CD1c-positive myeloid dendritic cell (primary cell): ENCODE results near the gene LSM11.
A peak's percentile ranks its signal among the peaks of the same experiment; 100 is the strongest.

ENCODE experiments used
- DNase-seq: peaks from one replicate; pipeline ENCODE4 v3.0.0-alpha.2; 2016; ENCODE audit errors: extremely low spot score

Gene LSM11

DNA sequence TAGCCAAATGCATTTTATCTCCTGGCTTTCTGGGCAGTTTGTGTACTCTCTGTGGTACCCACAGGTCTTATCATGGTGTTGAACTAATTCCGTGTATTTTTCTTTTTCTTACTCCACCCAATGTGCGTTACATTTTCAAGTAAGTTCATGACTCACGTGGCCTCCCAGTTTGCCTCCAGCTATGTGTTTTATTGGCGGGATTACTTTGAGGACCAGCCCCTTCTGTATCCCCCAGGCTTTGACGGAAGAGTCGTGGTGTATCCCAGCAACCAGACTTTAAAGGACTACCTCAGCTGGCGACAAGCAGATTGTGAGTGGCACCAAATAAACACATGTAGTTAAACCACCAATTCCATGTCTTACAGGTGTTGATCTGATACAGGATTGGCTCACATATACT, 9.1 kb upstream of the LSM11 start:
- no peak for DNase-seq

DNA sequence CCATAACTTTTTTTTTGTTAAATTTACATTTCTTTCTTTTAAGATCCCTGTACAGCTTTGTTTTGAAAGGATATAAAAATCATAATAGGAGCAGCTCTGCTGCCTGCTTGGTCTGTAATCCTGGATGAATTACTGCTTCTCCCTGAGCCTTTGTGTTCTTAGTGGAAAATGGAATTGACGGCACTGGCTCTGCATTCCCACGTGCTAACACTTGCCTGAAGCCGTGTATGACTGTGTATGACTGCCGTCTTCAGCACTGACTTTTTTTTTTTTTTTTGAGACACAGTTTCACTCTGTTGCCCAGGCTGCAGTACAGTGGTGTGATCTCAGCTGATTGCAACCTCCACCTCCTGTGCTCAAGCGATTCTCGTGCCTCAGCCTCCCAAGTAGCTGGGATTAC, 7.5 kb upstream of the LSM11 start:
- no peak for DNase-seq

DNA sequence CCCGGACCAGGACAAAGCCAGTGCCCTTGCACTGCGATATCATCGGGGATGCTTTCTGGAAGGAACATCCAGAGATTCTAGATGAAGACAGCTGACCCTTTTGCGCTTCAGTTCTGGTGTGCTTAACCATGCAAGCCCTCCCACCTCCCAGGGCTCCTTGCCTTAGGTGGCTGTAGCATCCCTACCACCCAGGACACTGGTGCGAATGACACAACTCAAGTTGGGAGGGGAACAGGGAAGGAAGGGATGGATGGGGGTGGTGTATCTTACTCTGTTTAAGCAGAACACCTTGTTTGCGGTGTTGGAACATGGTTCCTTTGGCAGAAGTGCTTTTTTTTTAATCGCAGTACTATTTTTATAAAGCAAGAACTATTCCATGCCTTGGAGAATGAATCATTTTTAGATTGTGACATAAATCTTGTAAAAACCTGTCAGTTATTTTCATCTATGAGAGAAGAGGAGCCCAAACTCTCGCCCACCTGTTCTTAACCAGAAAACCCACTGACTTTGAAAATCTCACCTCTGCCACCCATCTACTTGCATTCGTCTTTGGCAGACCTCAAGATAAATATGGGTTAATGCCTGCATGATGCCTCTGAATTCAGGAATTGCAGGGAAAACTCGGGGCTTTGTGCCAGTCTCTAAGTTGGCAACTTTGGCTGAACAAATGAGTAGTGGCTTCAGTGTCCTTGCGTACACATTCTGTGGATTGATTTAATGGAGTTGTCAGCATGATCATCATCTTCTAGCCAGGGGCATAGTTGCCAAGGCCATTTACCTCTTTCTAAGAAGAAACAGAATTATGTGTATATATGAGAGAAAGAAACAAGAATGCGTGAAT, 3.9 kb upstream of the LSM11 start:
- DNase-seq = no peak

DNA sequence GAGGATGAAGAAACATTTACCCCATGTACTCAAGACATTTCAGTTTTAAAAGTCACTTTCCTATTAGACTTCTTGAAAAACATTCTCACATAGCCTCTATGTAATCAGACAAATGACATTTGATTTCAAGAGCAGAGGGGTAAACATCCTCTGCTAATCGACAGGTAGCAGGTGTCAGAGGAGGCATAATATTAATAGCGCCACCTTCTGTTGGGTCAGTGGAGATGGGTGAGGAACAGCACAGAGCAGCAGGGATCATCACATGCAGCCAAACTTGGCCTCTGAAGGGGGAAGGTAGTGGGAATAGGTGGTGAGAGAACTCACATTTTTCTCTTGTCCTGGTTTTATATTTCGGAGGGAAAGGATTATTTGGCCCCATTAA, 3.3 kb upstream of the LSM11 start:
- DNase-seq = peak; percentile 18

DNA sequence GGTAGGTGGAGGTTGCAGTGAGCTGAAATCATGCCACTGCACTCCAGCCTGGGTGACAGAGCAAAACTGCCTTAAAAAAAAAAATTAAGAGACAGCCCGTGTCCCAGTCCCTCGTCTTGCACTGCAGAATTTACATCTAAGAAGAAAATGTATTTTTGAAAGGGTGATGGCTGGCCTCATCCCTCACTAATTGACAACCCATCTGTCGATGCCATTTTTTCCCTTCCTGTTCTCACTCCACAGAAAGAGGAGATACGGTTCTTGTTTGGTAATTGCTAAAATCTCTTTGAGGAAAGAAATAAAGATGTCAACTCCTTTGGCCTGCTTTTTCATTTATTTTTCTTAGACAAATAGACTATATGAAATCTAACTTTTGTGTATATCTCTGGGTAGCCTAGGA, 2.4 kb upstream of the LSM11 start:
- DNase-seq = no peak

DNA sequence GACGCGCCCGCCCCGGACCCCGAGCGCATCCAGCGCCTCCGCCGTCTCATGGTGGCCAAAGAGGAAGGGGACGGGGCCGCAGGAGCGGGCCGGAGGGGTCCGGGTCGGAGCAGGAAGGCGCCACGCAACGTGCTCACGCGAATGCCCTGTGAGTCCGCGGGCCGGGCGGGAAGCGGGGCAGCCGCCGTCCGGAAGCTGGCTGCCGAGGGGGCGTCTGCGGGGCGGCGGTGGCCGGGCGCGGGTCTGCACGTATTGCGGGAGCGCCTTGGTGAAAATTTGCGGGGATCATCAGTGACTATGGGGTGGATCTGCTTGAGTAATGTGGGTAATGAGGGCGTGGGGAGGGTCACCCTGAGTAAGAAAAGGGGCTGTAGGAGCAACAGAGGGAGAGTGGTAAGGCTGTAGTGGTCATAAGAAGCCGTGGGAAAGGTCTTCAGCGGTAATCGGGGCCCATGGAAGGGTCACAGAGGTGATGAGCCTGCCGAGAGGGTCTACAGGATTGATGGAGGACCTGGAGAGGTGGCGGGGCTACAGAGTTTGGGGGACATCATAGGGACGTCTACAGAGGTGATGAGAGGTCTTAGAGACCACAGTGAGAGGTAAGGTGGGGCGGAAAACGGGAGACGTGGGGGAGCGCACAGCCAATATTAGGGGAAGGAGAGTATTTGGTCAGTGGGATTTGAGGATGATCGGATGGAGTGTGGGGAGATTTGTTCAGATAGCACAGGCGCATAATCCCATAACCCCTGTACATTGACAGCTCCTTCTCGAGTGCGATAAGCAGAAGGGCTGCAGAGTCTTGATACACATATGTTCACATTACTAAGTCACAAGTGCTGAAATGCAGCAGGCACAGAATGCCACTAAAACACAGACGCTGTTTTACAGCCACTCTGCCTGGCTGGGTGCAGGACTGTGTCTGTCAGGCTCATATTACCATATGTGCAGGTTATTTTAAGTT, 819 bp downstream of the LSM11 start:
- DNase-seq = peak; percentile 43

DNA sequence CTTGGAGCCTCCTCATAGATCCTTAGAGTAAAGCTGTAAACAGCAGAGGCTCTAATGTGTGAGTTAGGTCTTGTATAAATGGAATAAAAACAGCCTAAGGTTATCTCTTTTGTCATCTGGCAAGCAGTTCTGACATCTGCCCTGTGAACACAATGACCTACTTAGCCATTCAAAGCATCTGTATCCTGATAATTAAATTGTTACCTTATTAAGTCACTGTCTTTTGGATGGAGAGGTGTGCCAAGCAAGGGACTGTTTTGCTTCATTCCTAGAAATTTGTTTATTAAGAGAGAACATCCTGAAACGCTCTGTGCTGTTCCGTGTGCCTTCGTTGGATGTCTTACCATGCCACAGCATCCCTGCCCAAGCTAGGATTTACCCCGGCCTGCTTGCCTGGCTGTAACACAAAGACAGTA, 1.5 kb downstream of the LSM11 start:
- DNase-seq = no peak

DNA sequence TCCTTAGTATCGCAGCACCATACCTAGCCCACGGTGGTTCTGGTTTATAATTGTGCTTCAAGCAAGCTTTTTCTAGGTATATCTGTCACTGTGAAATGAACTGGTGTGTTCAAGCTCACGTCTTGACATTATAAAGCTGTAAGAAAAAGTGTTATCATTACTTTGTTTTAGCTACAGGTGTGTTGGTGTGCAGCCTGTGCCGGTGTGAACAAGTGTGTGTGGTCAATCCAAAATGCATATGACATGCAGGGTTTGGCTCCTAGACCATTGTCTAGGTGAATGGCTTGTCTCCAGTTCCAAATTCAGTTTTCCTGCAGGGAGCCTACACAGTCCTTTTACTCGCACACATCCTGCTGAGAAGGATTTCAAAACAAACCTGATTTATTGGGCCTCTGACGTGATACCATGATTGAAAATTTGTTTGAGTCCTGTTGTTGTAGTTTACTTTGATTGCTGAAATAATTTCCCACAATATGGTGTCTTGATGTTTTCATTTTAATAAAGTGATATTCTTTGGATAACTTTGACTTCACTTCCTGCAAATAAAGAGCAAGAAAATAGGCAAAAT, 3.7 kb downstream of the LSM11 start:
- no peak for DNase-seq

DNA sequence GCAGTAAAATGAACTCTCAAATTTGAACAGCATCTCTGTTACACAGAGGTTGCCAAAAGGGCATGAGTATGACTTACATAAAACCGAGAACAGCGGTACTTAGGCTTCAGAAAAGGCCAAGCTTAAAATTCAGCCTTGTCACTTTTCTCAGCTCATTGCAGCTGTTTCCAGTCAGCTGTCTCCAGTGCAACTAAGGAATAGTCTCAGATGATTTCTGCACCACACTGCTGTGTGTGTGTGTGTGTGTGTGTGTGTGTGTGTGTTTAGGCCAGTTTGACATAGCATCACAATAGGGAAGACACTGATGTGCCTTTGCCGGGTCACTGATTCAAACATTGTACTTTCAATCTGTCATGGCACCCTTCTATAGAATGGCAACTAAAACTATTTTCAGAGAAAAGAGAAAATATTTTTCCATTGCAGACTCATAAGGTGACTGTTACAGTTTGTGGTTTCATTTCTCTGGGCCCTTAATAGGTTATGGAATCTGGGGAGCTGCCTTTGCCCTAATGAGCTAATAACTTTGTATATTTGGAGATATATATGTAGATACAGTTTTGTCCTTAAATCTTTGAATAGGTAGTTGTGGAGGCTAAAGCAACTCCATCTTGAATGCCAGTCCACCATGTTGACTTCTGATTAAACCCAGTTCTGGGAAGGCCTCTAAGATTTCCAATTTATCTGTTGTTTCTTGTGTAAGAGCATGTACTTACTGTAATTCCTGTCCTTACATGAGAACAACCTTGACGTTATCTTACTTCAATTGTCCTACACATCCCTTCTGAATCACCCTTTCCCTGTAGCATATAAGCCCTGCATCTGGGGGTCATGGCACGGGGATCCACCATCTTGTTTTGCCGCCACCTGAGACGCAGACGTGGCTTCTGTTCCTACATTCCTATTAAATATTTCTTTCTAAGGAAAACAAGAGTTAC, 4.5 kb downstream of the LSM11 start:
- no peak for DNase-seq

DNA sequence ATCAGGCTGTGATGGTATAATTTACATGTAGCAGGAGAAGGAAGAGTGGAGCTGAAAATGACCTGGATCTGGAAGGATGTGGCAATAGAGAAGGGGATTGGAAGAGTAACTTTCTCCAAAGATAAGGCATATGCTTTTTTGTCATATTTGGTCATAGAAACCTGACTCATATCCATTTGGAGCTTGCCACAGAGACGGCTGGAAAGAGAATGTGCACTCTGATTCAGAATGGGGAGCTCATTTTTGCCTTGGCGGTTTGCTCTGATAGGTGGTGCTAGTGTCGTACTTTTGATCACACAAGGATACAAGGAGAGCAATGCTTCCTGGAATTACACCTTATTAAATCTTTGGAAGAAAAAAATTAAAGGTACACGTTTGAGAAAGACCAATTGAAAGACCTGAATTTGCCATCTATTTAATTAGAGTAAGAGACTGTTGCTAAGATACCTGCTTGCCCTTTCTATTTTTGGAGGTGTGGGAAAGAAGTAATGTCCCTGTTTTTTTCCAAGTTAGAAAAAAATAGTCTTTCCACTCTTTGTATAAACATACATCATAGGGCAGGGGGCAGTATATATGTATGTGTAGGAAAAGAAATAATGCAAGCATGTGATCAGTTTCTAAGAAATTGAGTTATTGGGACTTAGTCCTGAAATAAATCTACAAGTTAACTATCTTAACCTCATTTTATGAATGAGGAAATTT, 5.4 kb downstream of the LSM11 start:
- no peak for DNase-seq

DNA sequence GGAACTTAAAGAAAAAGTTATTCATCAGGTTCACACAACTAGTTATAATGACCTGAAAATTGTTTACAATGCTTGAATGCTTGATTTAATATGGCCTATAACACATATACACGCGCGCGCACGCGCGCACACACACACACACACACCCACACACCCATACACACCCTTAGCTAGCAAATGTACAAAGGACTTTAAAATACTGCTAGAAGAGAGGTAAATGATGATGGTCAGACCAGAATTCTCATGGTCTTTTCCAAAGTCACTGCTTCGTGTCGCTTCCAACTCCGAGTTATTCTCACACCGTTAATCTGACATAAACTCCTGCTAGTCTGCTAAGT, 5.9 kb downstream of the LSM11 start:
- no peak for DNase-seq

DNA sequence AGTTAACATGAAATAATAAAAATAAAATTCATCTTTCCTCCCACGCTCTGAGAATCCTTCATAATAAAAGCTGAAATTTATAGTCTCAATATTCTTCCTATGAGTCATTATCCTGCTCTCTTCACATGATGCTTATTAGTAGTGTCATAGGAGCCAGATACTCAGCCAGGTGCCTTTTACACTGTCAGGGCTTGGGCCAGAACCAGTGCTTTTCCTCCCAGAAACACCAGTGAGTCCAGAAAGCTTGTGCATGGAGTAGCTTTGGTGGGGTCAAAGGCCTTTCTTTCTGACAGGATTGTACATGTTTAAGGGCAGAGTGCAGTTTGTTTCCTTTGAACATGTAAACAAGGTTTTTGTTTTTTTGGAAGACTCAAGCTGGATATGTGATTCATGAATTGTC, 6.8 kb downstream of the LSM11 start:
- DNase-seq = no peak

DNA sequence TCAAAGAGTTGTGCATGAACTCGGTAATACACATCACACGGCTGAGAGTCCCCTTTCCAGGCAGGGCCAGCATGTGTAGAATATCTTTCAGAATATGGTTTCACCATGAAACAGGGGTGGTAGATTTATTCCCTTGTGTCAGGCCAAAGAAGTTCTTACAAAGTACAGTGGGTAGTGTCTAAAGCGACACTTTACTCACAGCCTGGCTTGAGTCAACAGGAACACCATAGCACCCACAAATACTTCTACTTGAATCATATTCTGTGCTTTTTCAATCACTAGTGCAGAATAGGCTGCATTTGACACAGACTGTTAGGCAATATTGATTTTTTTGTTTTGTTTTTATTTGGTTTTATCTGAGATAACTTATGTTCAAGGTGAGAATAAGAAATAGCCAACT, 12.6 kb downstream of the LSM11 start:
- no peak for DNase-seq

DNA sequence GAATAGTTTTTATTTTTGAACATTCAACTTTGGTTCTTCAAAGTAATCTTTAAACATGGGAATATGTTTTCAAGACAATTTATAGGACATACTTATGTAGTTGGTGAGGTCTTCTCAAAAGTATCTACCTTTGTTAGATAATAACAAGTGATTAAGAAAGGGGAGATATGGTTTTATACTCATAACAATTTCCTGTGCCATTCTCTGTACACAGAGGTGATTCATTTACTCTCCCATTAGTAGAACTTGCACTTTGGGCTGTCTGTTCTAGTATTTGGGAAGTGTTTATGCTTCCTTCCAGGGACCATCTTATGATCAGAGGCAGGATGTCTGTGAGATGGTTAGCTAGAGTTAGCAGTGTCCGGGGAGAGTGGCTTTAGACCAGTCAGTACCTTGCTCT, 15.2 kb downstream of the LSM11 start:
- DNase-seq = no peak

DNA sequence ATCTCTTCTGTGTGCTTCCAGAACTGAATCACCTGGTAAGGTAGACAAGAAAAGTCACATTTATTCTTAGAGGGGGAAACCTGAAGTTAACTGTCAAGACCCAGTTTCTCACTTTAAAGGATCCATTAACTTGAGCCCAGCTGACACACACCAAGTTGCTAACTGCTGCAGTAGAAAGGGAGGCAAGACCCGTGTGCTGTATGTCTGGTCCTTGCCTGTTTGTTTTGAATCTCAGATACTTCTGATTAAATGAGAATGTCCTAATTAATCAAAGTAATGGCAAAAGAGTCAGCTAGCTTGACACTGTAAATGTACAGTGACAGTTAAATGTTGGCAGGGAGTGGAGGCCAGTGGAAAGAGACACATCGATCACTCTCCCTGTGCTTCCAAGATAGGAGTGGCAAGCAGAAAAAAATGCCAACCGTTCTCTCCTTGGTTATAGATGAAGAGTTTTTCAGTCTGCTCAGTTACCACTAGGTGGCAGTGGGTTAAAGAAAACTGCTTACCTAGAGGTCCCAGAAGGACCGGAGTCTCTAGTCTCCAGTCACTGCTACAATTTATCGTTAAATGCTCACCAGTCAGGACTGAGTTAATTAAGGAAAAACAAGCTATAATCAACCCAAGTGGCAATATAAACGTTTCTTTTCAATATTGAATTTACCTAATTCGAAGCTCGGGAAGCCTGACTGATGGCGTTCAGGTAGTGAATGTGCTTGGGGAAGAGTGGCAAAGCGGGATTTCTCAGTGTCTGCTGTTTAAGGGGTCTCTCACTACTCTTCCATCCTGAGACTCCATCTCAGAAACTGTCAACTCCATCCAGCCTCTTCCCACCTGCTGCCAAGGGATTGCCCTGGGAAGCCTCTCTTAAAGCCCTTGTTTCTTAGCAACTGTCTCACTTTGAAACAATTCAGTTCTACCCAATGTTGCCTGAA, 18.4 kb downstream of the LSM11 start:
- peak; percentile 53 for DNase-seq

DNA sequence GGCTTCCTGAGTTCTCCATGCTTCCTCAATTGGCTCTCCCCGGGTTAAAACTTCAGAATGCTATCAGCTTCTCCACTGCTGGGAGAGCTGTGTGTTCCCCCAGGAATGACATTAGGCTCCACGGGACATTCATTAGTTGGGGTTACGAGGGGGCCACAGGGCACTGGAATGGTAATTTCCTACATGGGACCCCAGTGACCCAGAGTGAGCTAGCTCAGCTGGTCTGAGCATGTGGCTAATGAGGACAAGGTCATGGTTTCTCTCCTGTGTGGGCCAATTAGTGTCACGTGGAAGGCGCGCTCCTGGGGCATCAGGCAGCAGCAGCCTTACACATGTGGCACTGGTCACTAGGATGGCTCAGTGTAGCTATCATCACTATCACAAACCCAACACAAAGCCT, 21.0 kb downstream of the LSM11 start:
- no peak for DNase-seq

DNA sequence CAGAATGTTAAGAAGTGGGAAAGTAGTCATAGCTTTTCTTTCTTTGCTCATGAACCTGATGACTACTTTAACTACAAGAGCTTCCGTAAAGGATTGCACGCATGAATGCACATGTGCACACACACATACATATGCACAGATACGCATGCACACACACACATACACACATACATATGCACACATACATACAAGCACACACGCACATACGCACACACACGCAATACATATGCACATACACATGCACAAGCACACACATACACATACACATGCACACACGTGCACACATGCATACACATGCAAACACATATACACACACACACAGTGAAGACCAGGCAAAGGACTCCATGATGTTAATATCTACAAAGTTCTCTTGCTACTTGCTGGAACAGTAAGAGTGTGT, 22.9 kb downstream of the LSM11 start:
- no peak for DNase-seq

DNA sequence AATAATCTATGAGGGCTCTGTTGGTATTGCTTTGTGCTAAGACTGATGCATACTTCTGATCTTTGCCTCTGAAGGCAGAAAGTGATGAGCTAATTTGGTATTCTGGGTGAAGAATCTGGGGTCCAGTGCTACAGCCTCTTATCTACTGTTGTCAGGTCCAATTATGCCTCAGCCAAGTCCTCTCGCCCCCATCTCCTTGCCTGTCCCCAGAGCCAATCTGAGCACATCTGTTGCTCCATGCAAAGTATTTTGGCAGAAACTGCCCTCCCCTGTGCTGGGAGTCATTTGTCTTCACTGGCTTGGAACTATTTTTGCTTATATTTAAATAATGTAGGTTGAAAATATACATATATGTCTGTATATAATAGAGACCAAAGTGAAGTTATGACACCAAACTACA, 23.4 kb downstream of the LSM11 start:
- no peak for DNase-seq

DNA sequence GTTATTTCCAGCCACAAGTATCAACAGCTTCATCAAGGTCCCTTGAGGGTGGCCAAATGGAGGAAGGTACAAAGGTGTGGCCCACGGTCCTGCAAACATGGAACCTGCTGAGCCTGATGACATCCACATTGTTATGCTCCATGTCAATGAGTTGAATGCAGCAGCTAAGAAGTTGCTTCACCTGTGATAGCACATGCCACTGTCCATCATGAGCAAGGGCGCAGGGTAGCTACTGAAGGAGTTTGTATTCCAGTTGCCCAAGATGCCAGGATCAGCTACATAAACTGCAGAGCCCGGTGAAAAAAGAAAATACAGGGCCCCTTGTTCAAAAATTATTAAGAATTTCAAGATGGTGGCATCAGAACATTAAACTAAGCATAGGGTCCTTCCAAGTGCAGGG, 24.2 kb downstream of the LSM11 start:
- no peak for DNase-seq

DNA sequence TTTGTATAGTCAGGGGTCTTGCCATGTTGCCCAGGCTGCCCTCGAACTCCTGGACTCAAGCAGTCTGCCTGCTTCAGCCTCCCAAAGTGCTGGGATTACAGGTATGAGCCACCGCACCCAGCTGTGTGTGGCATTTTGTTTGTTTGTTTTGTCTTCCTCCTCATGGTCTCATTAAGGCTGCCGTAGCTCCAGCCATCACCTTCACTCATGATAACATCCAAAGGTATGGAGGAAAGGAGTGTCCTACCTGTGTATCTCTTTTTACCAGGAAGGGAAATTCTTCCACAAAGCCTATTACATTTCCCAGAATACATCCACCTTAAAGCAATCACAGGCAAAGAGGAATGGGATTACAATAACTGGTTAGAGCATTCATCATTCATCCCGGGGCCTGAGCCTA, 27.2 kb downstream of the LSM11 start:
- no peak for DNase-seq
